Limb (tissue), 2 donors: Measurements from ENCODE around the gene ASPRV1.
A peak's percentile ranks its signal among the peaks of the same experiment; 100 is the strongest.
"Not testable (repeated sequence)": the region's sequence is repeated elsewhere in the genome, so short reads cannot be mapped to it uniquely, and the experiment has no call there.

ENCODE experiments used
- DNase-seq, 2 donors: peaks; one replicate each; pipeline ENCODE4 v3.0.0-alpha.2; 2016; ENCODE audit errors: extremely low spot score in 2 of 2

ASPRV1 gene

GRCh38 chr2:69962986-69963730 is 1.7 kb upstream of the ASPRV1 start:
- no peak for DNase-seq

DNA sequence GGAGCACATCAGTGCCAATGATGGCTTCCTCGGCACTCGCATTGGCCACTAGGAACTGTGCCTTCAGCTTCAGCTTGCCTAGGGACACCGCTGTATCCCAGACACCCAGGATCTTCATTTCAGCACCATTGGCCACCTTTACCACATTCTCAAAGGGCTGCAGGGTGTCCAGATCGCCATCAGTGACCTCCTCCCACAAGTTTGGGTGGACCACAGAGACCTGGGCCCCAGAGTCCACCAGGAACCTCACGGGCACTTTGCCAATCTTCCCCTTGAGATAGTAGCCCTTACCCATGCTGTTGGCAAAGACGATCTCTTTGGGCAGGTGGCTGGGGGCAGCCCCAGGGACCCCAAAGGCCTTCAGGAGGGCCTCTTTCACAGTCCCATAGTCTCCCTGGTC is 610 bp downstream of the ASPRV1 start:
- DNase-seq: no peak

DNA sequence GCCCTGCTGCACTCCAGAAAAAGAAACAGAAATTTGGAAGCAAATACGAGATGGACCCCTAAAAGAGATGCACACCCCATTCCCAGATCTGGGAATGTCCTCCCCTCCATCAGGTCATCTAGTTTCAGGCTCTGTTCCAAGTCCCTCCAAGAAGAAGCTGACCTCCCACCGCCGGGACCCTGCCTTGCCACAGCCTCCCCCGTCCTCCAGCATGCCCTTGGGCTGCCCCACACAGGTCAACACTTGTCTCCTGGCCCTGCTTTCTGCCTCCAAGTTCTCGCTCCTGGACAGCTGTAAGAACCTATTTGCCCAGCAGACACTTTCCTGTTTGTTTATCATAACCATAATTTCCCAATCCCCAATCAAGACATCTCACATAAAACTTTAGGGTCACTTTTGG is 2.0 kb downstream of the ASPRV1 start:
- no peak for DNase-seq

- DNase-seq: no peak
Measured at GRCh38 chr2:69958480-69958879, 3.0 kb downstream of the ASPRV1 start.

DNA sequence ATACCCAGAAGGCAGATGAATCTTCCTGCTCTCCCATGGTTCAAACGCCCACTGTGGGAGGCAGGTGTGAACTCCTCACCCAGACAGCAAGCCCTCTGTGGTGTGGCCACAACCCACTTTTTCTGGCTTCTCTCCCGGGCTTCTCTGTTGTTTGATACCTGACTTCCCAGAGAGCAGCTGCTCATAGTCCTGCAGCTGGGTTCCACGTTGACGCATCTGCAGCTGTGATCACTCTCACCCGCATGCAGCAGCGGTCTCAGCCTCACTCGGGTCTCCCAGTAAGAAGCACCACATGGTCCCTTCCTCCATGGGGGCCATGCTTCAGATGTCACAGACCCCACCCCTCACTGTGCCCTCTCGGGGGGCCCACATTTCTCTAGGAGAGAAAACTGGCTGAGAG is 3.5 kb downstream of the ASPRV1 start:
- peak in 1 of 2 donors; percentile 32 for DNase-seq

GRCh38 chr2:69956475-69956979 is 4.9 kb downstream of the ASPRV1 start:
- no peak for DNase-seq

DNA sequence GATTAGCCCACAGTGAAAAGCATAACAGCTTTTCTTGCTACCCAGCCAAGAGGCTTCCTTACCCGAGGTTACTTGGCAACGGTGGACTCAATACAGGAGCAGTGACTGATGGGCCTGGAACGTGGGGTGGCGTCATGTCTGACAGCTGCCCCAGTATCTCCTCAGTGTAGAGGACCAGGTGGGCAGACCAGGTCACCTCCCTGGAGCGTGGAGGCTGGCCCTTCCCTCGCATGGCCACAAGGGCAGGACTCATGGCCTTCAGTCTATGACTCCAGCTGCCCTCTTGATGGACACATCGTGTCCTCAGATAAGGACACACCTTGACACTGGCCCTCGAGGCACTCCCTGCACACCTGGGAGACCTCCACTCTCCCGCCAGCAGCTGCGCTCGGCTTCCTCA is 6.4 kb downstream of the ASPRV1 start:
- no peak for DNase-seq

DNA sequence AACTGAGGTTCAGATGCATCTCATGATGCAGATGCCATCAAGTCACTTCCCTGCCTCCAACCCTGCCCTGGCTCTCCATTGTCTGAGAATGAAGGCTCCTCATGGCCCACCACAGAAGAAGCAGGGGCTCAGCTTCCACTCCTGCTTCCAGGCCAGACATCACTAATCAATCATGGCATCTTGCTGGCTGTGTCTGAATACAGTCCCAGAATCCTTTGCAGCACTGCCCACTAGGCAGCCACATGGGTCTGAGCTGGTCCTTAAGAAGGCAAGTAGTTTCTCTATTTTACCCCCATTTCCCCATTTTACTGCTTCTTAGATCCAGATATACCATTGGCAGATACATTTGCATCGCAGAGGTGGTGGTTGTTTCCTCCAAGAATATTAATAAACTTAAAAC is 7.3 kb downstream of the ASPRV1 start:
- DNase-seq: no peak

GRCh38 chr2:69952336-69953115 is 8.9 kb downstream of the ASPRV1 start:
- DNase-seq: no peak

- DNase-seq: not testable (repeated sequence)
Measured at GRCh38 chr2:69950671-69951070, 10.8 kb downstream of the ASPRV1 start.

DNA sequence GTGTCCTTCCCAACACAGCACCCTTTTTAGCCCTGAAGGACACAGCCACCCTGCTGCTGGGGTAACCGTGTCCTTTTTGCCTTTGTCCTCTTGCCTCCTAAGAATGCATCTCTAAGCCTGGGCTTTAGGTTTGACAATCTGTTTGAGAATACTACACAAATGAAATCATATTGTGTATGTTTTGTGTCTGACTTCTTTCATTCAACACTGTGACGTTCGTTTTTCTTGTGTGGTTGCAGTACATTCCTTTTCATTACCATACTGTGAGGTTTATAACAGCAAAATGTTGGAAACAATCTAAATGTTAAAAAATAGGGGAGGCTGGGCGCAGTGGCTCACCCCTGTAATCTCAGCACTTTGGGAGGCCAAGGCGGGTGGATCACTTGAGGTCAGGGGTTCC is 11.2 kb downstream of the ASPRV1 start:
- no peak for DNase-seq

GRCh38 chr2:69948963-69949645 is 12.3 kb downstream of the ASPRV1 start:
- no peak for DNase-seq

- DNase-seq: no peak
Measured at GRCh38 chr2:69948032-69948962, 13.1 kb downstream of the ASPRV1 start.

DNA sequence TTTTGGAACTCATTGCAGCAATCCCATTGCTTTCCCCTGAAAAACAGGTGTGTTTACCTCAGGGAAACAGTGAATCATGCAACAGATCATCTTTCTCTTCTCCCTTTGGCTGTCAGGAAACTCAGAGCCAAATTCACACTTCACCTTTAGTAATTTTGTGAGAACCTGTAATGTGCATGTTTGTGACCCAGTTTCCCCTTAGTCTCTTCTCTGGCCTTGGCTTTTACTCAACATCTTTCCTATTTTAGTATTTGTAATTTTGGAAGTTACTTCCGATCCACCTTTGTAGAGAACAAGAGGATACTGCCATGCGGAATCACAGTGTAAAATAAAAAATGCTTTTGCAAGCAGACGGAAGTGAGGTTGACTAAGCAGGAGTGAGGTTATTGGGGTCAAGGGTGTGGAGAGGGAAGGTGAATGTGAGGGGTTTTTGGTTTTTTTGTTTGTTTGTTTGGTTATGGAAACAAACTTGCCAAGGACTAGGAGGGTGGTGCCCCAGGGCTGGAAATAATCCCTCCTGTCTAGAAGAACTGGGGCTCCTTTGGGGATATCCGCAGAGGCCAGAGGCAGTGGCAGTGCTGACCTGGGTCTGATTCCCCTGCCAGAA is 14.0 kb downstream of the ASPRV1 start:
- DNase-seq: no peak

- no peak for DNase-seq
Measured at GRCh38 chr2:69946351-69947324, 14.8 kb downstream of the ASPRV1 start.

- DNase-seq: no peak
Measured at GRCh38 chr2:69945941-69946340, 15.5 kb downstream of the ASPRV1 start.

GRCh38 chr2:69945441-69945840 is 16.0 kb downstream of the ASPRV1 start:
- no peak for DNase-seq

- DNase-seq: no peak
Measured at GRCh38 chr2:69944756-69945155, 16.7 kb downstream of the ASPRV1 start.

DNA sequence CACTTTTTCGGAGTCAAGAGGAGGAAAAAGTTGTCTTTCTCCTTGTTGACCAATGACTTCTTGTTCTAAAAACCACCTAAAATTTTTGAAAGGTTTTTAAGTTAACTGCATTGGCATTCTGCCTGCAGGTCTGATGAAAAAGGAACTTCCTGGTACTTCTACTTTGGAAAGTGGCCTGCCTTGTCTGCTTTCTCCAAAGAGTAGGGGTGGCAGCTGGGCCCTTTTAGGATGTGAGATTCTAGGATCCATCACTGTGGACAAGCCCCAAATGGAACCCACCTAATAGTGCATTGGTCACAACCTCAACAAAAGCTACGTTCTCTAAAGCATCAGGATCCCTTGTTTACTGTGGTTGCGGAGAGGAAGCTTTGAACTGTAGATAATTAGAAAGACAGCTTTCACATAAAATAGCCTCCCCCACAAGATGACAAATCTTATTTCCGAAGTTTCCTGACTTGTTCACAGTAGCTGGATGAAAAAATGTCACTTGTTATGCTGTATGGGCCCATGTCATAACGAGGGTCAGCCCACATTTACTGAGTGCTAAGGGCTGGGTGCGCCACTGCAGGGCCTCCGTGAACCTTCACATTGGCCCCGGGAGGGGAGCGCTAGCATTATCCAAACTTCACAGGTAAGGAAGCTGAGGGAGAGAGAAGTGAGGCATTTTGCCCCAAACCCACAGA is 17.4 kb downstream of the ASPRV1 start:
- DNase-seq: no peak
